ENCODE data around the gene APH1B.
"Not testable (repeated sequence)": the region's sequence is repeated elsewhere in the genome, so short reads cannot be mapped to it uniquely, and the experiment has no call there.

Gene APH1B

DNA sequence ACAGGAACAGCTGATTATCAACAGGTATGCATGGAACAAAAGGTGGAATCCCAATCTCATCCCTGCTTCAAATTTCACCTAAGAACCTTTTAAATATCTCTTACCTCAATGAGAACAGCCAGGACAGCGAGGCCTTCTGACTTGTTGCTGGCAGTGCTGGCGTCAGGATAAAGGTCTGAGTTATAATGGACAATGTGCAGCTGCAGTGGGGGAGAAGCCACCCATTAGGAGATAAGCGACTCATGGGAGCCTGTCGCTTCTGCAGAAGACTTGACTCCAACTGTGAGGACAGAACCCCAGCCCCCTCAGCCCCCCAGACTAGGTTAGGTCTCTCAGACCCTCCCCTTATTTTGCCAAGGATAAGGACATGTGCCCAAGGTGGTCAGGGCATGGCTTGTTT, 64.5 kb downstream of the APH1B start:
- no peak overlapping the region for H3K27ac ChIP-seq
- peaks cover 0 to 2% (median 0%) of the 10 kb centered on the region in 4 donors for H3K4me1 ChIP-seq
- no peaks in the 10 kb centered on the region for H3K36me3 ChIP-seq
- no peak for DNase-seq
- intact Hi-C loops (cut with DNase I; ENCODE audit: low total_unique reads): no loop called here
- no peaks in the 10 kb centered on the region for H3K27me3 ChIP-seq
- TF ChIP-seq, protein P1, sequence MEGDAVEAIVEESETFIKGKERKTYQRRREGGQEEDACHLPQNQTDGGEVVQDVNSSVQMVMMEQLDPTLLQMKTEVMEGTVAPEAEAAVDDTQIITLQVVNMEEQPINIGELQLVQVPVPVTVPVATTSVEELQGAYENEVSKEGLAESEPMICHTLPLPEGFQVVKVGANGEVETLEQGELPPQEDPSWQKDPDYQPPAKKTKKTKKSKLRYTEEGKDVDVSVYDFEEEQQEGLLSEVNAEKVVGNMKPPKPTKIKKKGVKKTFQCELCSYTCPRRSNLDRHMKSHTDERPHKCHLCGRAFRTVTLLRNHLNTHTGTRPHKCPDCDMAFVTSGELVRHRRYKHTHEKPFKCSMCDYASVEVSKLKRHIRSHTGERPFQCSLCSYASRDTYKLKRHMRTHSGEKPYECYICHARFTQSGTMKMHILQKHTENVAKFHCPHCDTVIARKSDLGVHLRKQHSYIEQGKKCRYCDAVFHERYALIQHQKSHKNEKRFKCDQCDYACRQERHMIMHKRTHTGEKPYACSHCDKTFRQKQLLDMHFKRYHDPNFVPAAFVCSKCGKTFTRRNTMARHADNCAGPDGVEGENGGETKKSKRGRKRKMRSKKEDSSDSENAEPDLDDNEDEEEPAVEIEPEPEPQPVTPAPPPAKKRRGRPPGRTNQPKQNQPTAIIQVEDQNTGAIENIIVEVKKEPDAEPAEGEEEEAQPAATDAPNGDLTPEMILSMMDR (IDR thresholded peaks at IDR 0.05): no peak
- H3K4me3 ChIP-seq: no peak overlapping the region
- no peaks in the 10 kb centered on the region for H3K9me3 ChIP-seq

DNA sequence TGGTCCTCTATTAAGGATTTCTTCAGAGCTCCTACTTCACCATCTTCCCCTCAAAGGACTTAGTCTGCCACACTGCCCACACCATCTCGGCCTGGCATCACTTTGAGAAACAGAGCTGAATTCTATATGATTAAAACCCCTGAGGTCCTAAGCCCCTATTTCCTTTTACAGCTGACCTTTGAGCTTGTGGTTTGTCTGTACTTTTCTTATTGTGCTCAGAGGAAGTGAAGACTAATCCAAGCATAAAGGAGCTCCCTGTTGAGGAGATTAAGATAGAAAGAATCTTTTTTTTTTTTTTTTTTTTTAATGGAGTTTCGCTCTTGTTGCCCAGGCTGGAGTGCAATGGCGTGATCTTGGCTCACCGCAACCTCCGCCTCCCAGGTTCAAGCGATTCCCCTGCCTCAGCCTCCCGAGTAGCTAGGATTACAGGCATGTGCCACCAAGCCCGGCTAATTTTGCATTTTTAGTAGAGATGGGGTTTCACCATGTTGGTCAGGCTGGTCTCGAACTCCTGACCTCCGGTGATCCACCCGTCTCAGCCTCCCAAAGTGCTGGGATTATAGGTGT, 65.7 kb downstream of the APH1B start:
- DNase-seq; H3K36me3 ChIP-seq; H3K27ac ChIP-seq; intact Hi-C loops (cut with DNase I; ENCODE audit: low total_unique reads); H3K27me3 ChIP-seq; H3K9me3 ChIP-seq; H3K4me3 ChIP-seq: not testable (repeated sequence)
- peaks cover 0 to 12% (median 1%) of the 10 kb centered on the region in 4 donors for H3K4me1 ChIP-seq

DNA sequence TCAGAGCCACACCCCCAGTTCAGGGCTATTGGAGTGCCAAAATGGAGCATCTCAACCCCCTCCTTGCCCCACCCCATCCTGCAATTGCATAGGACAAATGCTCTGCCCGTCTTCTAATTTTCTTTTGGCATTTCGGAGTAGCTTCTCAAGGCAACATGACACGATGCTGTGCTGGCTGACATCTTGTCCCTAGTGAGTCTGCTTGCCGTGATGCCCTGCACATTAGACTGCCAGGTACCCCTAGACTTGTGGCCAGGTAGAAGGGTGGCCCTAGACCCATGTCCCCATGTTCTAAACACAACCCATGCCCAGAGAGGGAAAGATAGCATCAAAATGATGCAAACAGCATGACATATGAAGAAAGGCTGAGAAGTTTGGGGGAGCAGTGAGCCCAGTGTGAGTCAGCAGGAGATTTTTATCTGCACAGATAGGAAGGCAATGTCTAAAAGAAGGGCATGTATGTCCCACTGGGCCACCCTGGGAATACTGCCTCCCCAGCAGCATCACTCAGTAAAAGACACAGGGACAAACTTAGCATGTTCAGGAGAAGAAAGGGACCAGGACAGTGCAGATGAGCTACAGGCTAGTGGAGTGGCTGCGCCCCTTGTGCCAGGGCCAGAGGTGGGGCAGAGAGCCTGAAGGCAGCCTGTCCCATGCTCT, 67.5 kb downstream of the APH1B start:
- no peak for DNase-seq
- TF ChIP-seq, protein P1 (IDR thresholded peaks at IDR 0.05): no peak
- H3K36me3 ChIP-seq: no peaks in the 10 kb centered on the region
- no peak overlapping the region for H3K4me3 ChIP-seq
- intact Hi-C loops (cut with DNase I; ENCODE audit: low total_unique reads): no loop called here
- no peaks in the 10 kb centered on the region for H3K27me3 ChIP-seq
- no peak overlapping the region for H3K27ac ChIP-seq
- H3K4me1 ChIP-seq: peaks cover 0 to 26% (median 13%) of the 10 kb centered on the region in 4 donors
- H3K9me3 ChIP-seq: no peaks in the 10 kb centered on the region

DNA sequence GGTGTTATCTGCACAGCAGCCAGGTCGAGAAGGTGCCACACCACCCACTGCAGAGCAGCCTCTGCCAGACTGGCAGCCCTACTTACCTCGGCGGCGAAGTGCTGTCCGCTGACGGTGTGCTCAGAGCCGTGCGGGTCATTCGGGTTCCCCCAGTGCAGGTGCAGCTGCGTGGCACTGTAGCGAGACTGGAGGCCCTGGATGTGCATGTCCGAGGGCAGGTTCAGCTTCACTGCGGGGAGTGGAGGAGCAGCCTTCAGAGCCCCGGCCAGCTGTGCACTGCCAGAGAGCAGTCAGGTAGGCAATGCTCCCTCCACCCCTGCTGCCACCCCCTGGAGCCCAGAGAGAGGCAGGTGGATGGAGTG, 68.0 kb downstream of the APH1B start:
- intact Hi-C loops (cut with DNase I; ENCODE audit: low total_unique reads): no loop called here
- no peak for DNase-seq
- TF ChIP-seq, protein P1 (IDR thresholded peaks at IDR 0.05): no peak
- Histone ChIP-seq H3K9me3 (no peaks in the 10 kb centered on the region), H3K4me1 (peaks cover 0 to 31% (median 16%) of the 10 kb centered on the region in 4 donors), H3K4me3 (no peak overlapping the region), H3K36me3 (no peaks in the 10 kb centered on the region), H3K27ac (no peak overlapping the region), H3K27me3 (no peaks in the 10 kb centered on the region)

DNA sequence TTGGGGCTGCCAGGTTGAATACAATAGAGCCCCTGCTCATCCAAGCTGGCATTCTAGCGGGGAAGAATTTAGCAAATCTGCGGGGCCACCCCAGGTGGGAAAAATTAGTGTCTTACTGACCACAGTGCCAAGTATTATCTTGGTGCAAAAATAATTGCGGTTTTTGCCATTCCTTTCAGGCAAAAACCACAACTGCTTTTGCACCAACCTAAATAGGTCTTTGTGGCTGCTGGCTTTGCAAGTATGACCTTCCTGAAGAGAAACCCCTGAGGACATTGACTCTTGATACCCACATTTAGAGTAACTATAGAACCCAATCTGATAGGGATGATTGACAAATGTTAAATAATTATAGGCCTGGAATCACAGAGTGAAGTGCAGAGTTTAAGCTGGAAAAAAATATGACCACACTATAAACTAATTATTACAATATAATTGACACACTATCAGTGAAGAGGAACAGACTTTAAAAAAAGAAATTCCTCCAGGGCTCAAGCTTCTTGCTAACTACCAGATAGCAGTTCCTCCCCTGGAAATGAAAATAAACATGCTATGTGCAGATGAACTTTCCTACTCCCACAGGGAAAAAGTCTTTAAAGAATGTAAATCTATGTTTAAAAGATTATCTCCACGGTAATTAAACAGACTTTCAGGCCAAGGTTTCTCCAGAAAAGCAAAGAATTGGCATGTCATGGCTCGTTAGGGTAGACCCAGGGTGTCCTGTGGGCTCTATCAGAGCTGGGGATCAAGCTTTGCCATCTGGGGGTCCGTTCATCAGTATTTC, 69.9 kb downstream of the APH1B start:
- TF ChIP-seq, protein P1 (IDR thresholded peaks at IDR 0.05): no peak
- no peak overlapping the region for H3K27ac ChIP-seq
- H3K9me3 ChIP-seq: no peaks in the 10 kb centered on the region
- intact Hi-C loops (cut with DNase I; ENCODE audit: low total_unique reads): no loop called here
- H3K4me1 ChIP-seq: peaks cover 0 to 35% (median 18%) of the 10 kb centered on the region in 4 donors
- H3K27me3 ChIP-seq: no peaks in the 10 kb centered on the region
- DNase-seq: no peak
- no peaks in the 10 kb centered on the region for H3K36me3 ChIP-seq
- H3K4me3 ChIP-seq: no peak overlapping the region

DNA sequence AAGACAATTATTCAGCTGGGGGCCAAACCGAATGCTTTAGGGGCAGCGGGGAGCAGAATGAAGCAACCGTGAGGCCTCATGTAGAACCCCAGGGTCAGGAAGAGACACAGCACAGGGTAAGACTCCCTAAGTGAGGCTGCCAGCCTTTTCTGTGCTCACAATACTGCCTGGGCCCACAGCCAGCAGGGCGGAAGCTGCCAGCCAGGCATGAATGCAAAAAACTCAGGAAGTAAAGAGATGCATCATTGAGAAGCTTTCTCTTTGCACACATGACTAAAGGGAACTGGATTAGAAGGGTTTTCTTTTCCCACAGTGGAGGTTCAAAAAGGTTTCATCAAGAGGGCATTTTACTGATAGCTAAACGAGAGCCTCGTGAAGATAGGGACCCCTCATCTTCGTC, 71.0 kb downstream of the APH1B start:
- H3K9me3 ChIP-seq: no peaks in the 10 kb centered on the region
- H3K36me3 ChIP-seq: no peaks in the 10 kb centered on the region
- peak overlapping the region; percentile 14 to 33 for H3K27ac ChIP-seq
- H3K4me3 ChIP-seq: no peak overlapping the region
- peaks cover 0 to 35% (median 18%) of the 10 kb centered on the region in 4 donors for H3K4me1 ChIP-seq
- TF ChIP-seq, protein P1 (IDR thresholded peaks at IDR 0.05): no peak
- intact Hi-C loops (cut with DNase I; ENCODE audit: low total_unique reads): no loop called here
- H3K27me3 ChIP-seq: no peaks in the 10 kb centered on the region
- DNase-seq: peak; percentile 66 to 81
